ENCODE results near the gene ZNF598. TPM values are rescaled to one million over a fixed set of nuclear protein-coding genes. Genes with fewer than 3 reads are reported as not detected.
A peak's percentile ranks its signal among the peaks of the same experiment; 100 is the strongest.

The ZNF598 gene
- total RNA-seq, 1 donor from 2014 or later, result 46.0 TPM

DNA sequence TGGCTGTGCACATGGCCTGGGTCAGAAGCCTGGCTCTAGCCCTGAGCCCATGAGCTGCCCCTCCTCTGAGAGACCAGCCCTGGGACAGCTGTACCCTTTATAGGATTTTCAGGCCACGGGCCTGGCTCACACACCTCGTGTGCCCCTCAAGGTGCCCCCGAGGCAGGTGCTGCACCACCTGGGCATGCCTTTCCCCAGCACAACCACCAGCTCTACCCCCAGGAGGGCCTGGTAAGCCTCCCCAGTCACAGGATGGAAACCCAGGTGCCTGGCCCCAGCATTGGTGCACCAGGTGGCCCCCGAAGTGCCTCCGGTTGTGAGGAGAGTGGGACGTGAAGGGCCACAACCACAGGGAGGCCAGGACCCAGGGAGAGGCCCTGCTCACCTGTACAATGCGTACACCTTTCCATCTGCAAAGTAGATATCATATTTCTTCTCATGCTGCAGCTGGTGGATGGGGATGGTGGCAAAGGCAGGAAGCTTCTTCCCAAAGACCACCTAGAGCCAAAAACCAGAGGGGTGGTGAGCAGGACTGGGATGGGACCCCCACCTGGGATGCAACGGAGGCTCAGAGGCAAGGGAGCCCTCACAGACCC is 6.3 kb downstream of the ZNF598 start:
- DNase-seq (ENCODE audit: low read depth) (no peak), FAIRE-seq (no peak)
- Histone ChIP-seq H2AFZ (ENCODE audit: low read depth, low read length) (no peak overlapping the region), H3K4me3 (ENCODE audit: insufficient read depth, low read depth, low read length) (no peak overlapping the region), H3K27me3 (ENCODE audit: insufficient read depth, low read length) (no peaks in the 10 kb centered on the region), H3K4me2 (ENCODE audit: low read length) (no peak overlapping the region), H3K9ac (ENCODE audit: low read length) (no peak overlapping the region), H3K27ac (ENCODE audit: low read depth, low read length) (no peak overlapping the region), H3K4me1 (ENCODE audit: insufficient read depth, low read length) (peaks cover 26% of the 10 kb centered on the region), H3K36me3 (ENCODE audit: insufficient read depth, low read length) (peaks cover 2% of the 10 kb centered on the region), H4K20me1 (ENCODE audit: insufficient read depth, low read length) (peaks cover 75% of the 10 kb centered on the region), H3K9me3 (ENCODE audit: insufficient read depth, low read depth, low read length) (no peaks in the 10 kb centered on the region), H3K79me2 (ENCODE audit: insufficient read depth, low read length) (peaks cover 73% of the 10 kb centered on the region)
- no peak overlapping the region for H3K4me3 Mint-ChIP-seq (ENCODE audit: unreplicated experiment)
- H3K36me3 Mint-ChIP-seq (ENCODE audit: low read depth, unreplicated experiment), result peaks cover 3% of the 10 kb centered on the region
- peaks cover 14% of the 10 kb centered on the region for H3K4me1 Mint-ChIP-seq (ENCODE audit: low read depth, unreplicated experiment)
- H3K27me3 Mint-ChIP-seq (ENCODE audit: low read depth, unreplicated experiment), result no peaks in the 10 kb centered on the region
- H3K9me3 Mint-ChIP-seq (ENCODE audit: unreplicated experiment), result no peaks in the 10 kb centered on the region
- H3K27ac Mint-ChIP-seq (ENCODE audit: unreplicated experiment), result no peak overlapping the region
- TF ChIP-seq, protein P1, sequence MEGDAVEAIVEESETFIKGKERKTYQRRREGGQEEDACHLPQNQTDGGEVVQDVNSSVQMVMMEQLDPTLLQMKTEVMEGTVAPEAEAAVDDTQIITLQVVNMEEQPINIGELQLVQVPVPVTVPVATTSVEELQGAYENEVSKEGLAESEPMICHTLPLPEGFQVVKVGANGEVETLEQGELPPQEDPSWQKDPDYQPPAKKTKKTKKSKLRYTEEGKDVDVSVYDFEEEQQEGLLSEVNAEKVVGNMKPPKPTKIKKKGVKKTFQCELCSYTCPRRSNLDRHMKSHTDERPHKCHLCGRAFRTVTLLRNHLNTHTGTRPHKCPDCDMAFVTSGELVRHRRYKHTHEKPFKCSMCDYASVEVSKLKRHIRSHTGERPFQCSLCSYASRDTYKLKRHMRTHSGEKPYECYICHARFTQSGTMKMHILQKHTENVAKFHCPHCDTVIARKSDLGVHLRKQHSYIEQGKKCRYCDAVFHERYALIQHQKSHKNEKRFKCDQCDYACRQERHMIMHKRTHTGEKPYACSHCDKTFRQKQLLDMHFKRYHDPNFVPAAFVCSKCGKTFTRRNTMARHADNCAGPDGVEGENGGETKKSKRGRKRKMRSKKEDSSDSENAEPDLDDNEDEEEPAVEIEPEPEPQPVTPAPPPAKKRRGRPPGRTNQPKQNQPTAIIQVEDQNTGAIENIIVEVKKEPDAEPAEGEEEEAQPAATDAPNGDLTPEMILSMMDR (IDR thresholded peaks at IDR 0.05; ENCODE audit: insufficient read depth, low read depth, low read length), result no peak
- no peak for TF ChIP-seq EZH2 (IDR thresholded peaks at IDR 0.05; ENCODE audit: insufficient read depth, low read length)

DNA sequence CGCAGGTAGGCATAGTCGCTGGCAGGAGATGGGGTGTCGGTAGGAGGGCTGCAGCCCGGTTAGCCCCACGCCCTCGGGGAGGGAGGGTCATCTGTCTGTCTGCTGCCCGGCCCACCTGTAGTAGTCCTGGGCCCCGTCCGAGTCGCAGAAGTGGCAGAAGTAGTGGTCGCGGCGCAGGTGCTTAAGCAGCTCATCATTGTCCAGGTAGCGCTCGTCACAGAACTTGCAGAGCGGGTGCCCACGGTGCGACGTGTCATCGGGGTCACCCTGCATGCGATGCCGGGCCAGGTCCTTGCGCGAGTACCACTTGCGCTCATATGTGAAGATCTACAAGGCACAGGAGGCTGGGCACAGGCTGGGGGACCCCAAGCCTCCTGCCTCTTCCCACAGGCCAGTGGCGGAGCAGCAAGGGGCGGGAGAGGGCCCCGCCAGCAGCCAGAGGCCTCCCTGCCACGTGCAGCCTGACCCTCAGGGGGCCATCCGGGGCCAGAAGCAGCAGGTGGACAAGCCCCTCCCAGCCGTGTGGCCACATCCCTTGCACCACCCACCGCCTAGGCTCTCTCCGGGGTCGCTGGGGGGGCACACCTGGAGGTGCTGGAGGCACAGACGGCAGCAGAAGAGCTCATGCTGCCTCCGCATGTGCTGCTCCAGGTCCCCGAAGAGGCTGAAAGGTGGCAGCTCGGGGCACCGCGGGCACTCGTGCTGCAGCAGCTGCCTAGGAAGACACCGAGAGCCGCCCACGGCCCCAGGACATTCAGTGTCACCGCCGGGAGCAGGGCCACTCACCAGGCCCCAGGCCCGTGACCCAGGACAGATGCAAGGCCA is 7.0 kb downstream of the ZNF598 start:
- FAIRE-seq (no peak), DNase-seq (ENCODE audit: low read depth) (no peak)
- H4K20me1 ChIP-seq (ENCODE audit: insufficient read depth, low read length), result peaks cover 74% of the 10 kb centered on the region
- Mint-ChIP-seq H3K27ac (ENCODE audit: unreplicated experiment) (peak overlapping the region; percentile 72), H3K36me3 (ENCODE audit: low read depth, unreplicated experiment) (peaks cover 4% of the 10 kb centered on the region), H3K4me1 (ENCODE audit: low read depth, unreplicated experiment) (peaks cover 11% of the 10 kb centered on the region), H3K9me3 (ENCODE audit: unreplicated experiment) (no peaks in the 10 kb centered on the region), H3K4me3 (ENCODE audit: unreplicated experiment) (no peak overlapping the region), H3K27me3 (ENCODE audit: low read depth, unreplicated experiment) (no peaks in the 10 kb centered on the region)
- TF ChIP-seq, protein P1 (IDR thresholded peaks at IDR 0.05; ENCODE audit: insufficient read depth, low read depth, low read length), result no peak
- no peak for TF ChIP-seq EZH2 (IDR thresholded peaks at IDR 0.05; ENCODE audit: insufficient read depth, low read length)
- peaks cover 66% of the 10 kb centered on the region for H3K79me2 ChIP-seq (ENCODE audit: insufficient read depth, low read length)
- H3K9me3 ChIP-seq (ENCODE audit: insufficient read depth, low read depth, low read length), result no peaks in the 10 kb centered on the region
- no peak overlapping the region for H3K4me2 ChIP-seq (ENCODE audit: low read length)
- no peak overlapping the region for H3K27ac ChIP-seq (ENCODE audit: low read depth, low read length)
- no peak overlapping the region for H3K9ac ChIP-seq (ENCODE audit: low read length)
- H3K36me3 ChIP-seq (ENCODE audit: insufficient read depth, low read length), result peaks cover 2% of the 10 kb centered on the region
- H3K4me1 ChIP-seq (ENCODE audit: insufficient read depth, low read length), result peaks cover 21% of the 10 kb centered on the region
- H3K27me3 ChIP-seq (ENCODE audit: insufficient read depth, low read length), result no peaks in the 10 kb centered on the region
- H2AFZ ChIP-seq (ENCODE audit: low read depth, low read length), result no peak overlapping the region
- H3K4me3 ChIP-seq (ENCODE audit: insufficient read depth, low read depth, low read length), result no peak overlapping the region

All from astrocyte (in vitro differentiated cells and primary cell).